HepG2 (cell line): ENCODE results near the gene PERP. TPM values are rescaled to one million over a fixed set of nuclear protein-coding genes. Genes with fewer than 3 reads are reported as not detected.
A peak's percentile ranks its signal among the peaks of the same experiment; 100 is the strongest.

Experiments
- ARID5B ChIP-seq: IDR thresholded peaks from 2 replicates; pipeline ENCODE4 v1.4.0; 2020; ENCODE audit warnings: mild to moderate bottlenecking, missing genetic modification reagents
- ATF1 ChIP-seq: IDR thresholded peaks from 2 replicates; pipeline ENCODE4 v1.6.1; 2016; ENCODE audit warnings: mild to moderate bottlenecking, control low read depth
- CHD2 ChIP-seq: IDR thresholded peaks from 2 replicates; pipeline ENCODE4 v1.6.1; 2011; ENCODE audit warnings: low read depth, low read length, improper control_type of control experiment
- ELF3 ChIP-seq: IDR thresholded peaks from 2 replicates; pipeline ENCODE4 v1.6.1; 2016; ENCODE audit warnings: missing genetic modification reagents, missing compliant biosample characterization
- FOXK2 ChIP-seq: fragments of 450-650 bp; IDR thresholded peaks from 2 replicates; pipeline ENCODE4 v1.6.1; 2016
- FOXP1 ChIP-seq, 2 experiments: fragments of 450-650 bp in 1 of 2; IDR thresholded peaks; 2 replicates each; pipeline ENCODE4 v1.6.1; 2017 to 2018; ENCODE audit warnings: antibody characterized with exemption in 1 of 2
- GABPA ChIP-seq, 2 experiments: IDR thresholded peaks; 2 replicates each; pipeline ENCODE4 v1.6.1; 2011 to 2016; ENCODE audit warnings: low read depth in 2 of 2, low read length in 1 of 2, missing biosample characterization in 1 of 2, missing genetic modification characterization in 1 of 2
- GFI1 ChIP-seq: sonication (generic); formaldehyde crosslinking; IDR thresholded peaks from 2 replicates; pipeline ENCODE4 v1.5.0; 2020; ENCODE audit warnings: missing genetic modification reagents, mild to moderate bottlenecking, borderline replicate concordance
- HDAC1 ChIP-seq: sonication (generic); formaldehyde crosslinking; IDR thresholded peaks from 2 replicates; pipeline ENCODE4 v1.5.1; 2020; ENCODE audit warnings: mild to moderate bottlenecking, missing genetic modification reagents
- HMG20B ChIP-seq: conservative IDR thresholded peaks from 2 replicates; pipeline ENCODE4 v1.6.1; 2016; ENCODE audit warnings: missing genetic modification reagents, missing compliant biosample characterization
- KLF16 ChIP-seq, 2 experiments: sonication (generic) in 1 of 2; formaldehyde crosslinking in 1 of 2; IDR thresholded peaks; 2 replicates each; pipeline versions ENCODE4 v1.6.1 to v1.8.0; 2016 to 2023; ENCODE audit warnings: missing genetic modification reagents in 2 of 2, missing compliant biosample characterization in 1 of 2
- MAFF ChIP-seq: IDR thresholded peaks from 2 replicates; pipeline ENCODE4 v1.6.1; 2011; ENCODE audit warnings: low read depth, low read length, improper control_type of control experiment
- MAX ChIP-seq: IDR thresholded peaks from 2 replicates; pipeline ENCODE4 v1.6.1; 2012; ENCODE audit warnings: inconsistent platforms
- MEF2D ChIP-seq: sonication (generic); formaldehyde crosslinking; IDR thresholded peaks from 2 replicates; pipeline ENCODE4 v1.5.1; 2020; ENCODE audit warnings: mild to moderate bottlenecking, missing genetic modification reagents
- MIXL1 ChIP-seq: IDR thresholded peaks from 2 replicates; pipeline ENCODE4 v1.6.1; 2016
- PITX1 ChIP-seq: sonication (generic); formaldehyde crosslinking; IDR thresholded peaks from 2 replicates; pipeline ENCODE4 v1.5.1; 2020; ENCODE audit warnings: mild to moderate bottlenecking, missing genetic modification reagents
- POGZ ChIP-seq: sonication (generic); formaldehyde crosslinking; IDR thresholded peaks from 2 replicates; pipeline ENCODE4 v1.4.0; 2020; ENCODE audit warnings: mild to moderate bottlenecking, missing genetic modification reagents
- SP1 ChIP-seq, 2 experiments: fragments of 450-650 bp in 1 of 2; sonication (generic) in 1 of 2; formaldehyde crosslinking in 1 of 2; IDR thresholded peaks; 2 replicates each; pipeline versions ENCODE4 v1.4.0 to v1.6.1; 2016 to 2020; ENCODE audit warnings: missing genetic modification reagents in 1 of 2
- SRF ChIP-seq: IDR thresholded peaks from 2 replicates; pipeline ENCODE4 v1.6.1; 2011; ENCODE audit warnings: mild to moderate bottlenecking, low read depth, low read length, moderate library complexity
- ZBTB21 ChIP-seq: sonication (generic); formaldehyde crosslinking; IDR thresholded peaks from 2 replicates; pipeline ENCODE4 v1.4.0; 2020; ENCODE audit warnings: missing genetic modification reagents
- ZNF232 ChIP-seq: sonication (generic); formaldehyde crosslinking; IDR thresholded peaks from 2 replicates; pipeline ENCODE4 v1.4.0; 2020; ENCODE audit warnings: missing genetic modification reagents, borderline replicate concordance
- ZNF564 ChIP-seq: sonication (generic); formaldehyde crosslinking; IDR thresholded peaks from 2 replicates; pipeline ENCODE4 v1.8.1; 2023; ENCODE audit warnings: mild to moderate bottlenecking, missing genetic modification reagents
- ZNF674 ChIP-seq: sonication (generic); formaldehyde crosslinking; IDR thresholded peaks from 2 replicates; pipeline ENCODE4 v1.5.0; 2020; ENCODE audit warnings: low read depth, mild to moderate bottlenecking, missing genetic modification reagents
- ZNF878 ChIP-seq: sonication (generic); formaldehyde crosslinking; IDR thresholded peaks from 2 replicates; pipeline ENCODE4 v1.8.1; 2023; ENCODE audit warnings: mild to moderate bottlenecking, missing genetic modification reagents, moderate library complexity
- polyA plus RNA-seq, 8 experiments: library from polyadenylated mRNA; depleted of rRNA in 3 of 8; stranded (reverse) in 7 of 8; unstranded in 1 of 8; fragments of >200 nt; fragmentation: Illumina TruSeq in 4 of 8; extraction: Trizol in 4 of 8; gene quantifications; 2 replicates each; pipeline versions ENCODE4 v1.2.1 to v1.2.3, GENCODE V29; 2011 to 2016; ENCODE audit warnings: low read depth in 4 of 8, missing spikeins in 1 of 8, mixed read lengths in 1 of 8; ENCODE audit not compliant: insufficient read depth in 1 of 8
- total RNA-seq, 5 experiments: library from RNA; depleted of rRNA; stranded (reverse); fragments of >200 nt; fragmentation: Illumina TruSeq; extraction: Trizol; gene quantifications; 2 replicates each; pipeline ENCODE4 v1.2.3, GENCODE V29; 2016; ENCODE audit warnings: low read depth in 1 of 5
- TF ChIP-seq, protein P1 (sequence below): sonication (generic); formaldehyde crosslinking; IDR thresholded peaks from 2 replicates; pipeline ENCODE4 v1.4.0; 2020; ENCODE audit warnings: missing genetic modification reagents

PERP gene
- total and polyA plus RNA-seq, 2 of the 13 experiments (the other 11 are each of a cell fraction or from before 2014, with no cell fraction given): 26.0 to 53.0 TPM

- TF ChIP-seq MIXL1 (CRISPR knock-in tag) (0 out of 2 replicates have a peak, but pooled peaks have one; percentile 24), SP1 (IDR thresholded peaks at IDR 0.05) (no peak), SP1 (CRISPR knock-in tag; IDR thresholded peaks at IDR 0.05) (no peak), KLF16 (CRISPR knock-in tag; IDR thresholded peaks at IDR 0.05) (peak in 1 of 2 experiments; percentile 48; a peak in 1 of 4 replicates), GABPA (IDR thresholded peaks at IDR 0.05; ENCODE audit: low read depth, low read length) (no peak), GABPA (CRISPR knock-in tag; IDR thresholded peaks at IDR 0.05; ENCODE audit: low read depth) (peak; percentile 87), MAFF (0 out of 2 replicates have a peak, but pooled peaks have one; percentile 26), ARID5B (peak; percentile 18), ZNF878 (CRISPR knock-in tag) (peak; percentile 42; the same call in 1 of the 2 replicates), ZNF232 (CRISPR knock-in tag) (0 out of 2 replicates have a peak, but pooled peaks have one; percentile 36), FOXP1 (IDR thresholded peaks at IDR 0.05) (no peak), FOXP1 (CRISPR knock-in tag; IDR thresholded peaks at IDR 0.05) (peak; percentile 76), ZBTB21 (CRISPR knock-in tag) (peak; percentile 22; the same call in 1 of the 2 replicates), ZNF674 (CRISPR knock-in tag) (no peak), GFI1 (0 out of 2 replicates have a peak, but pooled peaks have one; percentile 20), POGZ (CRISPR knock-in tag) (peak; percentile 64), MEF2D (CRISPR knock-in tag) (peak; percentile 50; the same call in 1 of the 2 replicates), HMG20B (CRISPR knock-in tag) (0 out of 2 replicates have a peak, but pooled peaks have one; percentile 31), ATF1 (CRISPR knock-in tag) (peak; percentile 63; the same call in 1 of the 2 replicates), ZNF564 (0 out of 2 replicates have a peak, but pooled peaks have one; percentile 54), MAX (peak; percentile 46; the same call in 1 of the 2 replicates), SRF (peak; percentile 56; the same call in 1 of the 2 replicates), PITX1 (CRISPR knock-in tag) (0 out of 2 replicates have a peak, but pooled peaks have one; percentile 19), ELF3 (CRISPR knock-in tag) (peak; percentile 55; the same call in 1 of the 2 replicates), FOXK2 (0 out of 2 replicates have a peak, but pooled peaks have one; percentile 33), CHD2 (no peak), HDAC1 (CRISPR knock-in tag) (no peak)
- TF ChIP-seq, protein P1, sequence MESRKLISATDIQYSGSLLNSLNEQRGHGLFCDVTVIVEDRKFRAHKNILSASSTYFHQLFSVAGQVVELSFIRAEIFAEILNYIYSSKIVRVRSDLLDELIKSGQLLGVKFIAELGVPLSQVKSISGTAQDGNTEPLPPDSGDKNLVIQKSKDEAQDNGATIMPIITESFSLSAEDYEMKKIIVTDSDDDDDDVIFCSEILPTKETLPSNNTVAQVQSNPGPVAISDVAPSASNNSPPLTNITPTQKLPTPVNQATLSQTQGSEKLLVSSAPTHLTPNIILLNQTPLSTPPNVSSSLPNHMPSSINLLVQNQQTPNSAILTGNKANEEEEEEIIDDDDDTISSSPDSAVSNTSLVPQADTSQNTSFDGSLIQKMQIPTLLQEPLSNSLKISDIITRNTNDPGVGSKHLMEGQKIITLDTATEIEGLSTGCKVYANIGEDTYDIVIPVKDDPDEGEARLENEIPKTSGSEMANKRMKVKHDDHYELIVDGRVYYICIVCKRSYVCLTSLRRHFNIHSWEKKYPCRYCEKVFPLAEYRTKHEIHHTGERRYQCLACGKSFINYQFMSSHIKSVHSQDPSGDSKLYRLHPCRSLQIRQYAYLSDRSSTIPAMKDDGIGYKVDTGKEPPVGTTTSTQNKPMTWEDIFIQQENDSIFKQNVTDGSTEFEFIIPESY (CRISPR knock-in tag): no peak
These were observed 1.1 kb downstream of the PERP start (continued) for GRCh38 chr6:138105880-138106664.
